ENCODE data around the gene EEF1AKMT2. TPM values are rescaled to one million over a fixed set of nuclear protein-coding genes. Genes with fewer than 3 reads are reported as not detected.

Gene EEF1AKMT2
- total RNA-seq, 1 donor: 25.3 TPM

GRCh38 chr10:124739986-124740368, 51.7 kb downstream of the EEF1AKMT2 start:
- H3K4me3 ChIP-seq (ENCODE audit: low read depth, low read length): peak overlapping the region; percentile 0
- no peak for TF ChIP-seq CTCF (IDR thresholded peaks at IDR 0.05; ENCODE audit: insufficient read depth, low read length)
- DNase-seq (ENCODE audit: low read depth): peak; percentile 68

- DNase-seq (ENCODE audit: low read depth): peak; percentile 53
- H3K4me3 ChIP-seq (ENCODE audit: low read depth, low read length): peak overlapping the region; percentile 3
- TF ChIP-seq CTCF (IDR thresholded peaks at IDR 0.05; ENCODE audit: insufficient read depth, low read length): no peak
Measured at GRCh38 chr10:124739119-124739921, 52.4 kb downstream of the EEF1AKMT2 start.

GRCh38 chr10:124738441-124738840, 53.2 kb downstream of the EEF1AKMT2 start:
- DNase-seq (ENCODE audit: low read depth): no peak
- TF ChIP-seq CTCF (IDR thresholded peaks at IDR 0.05; ENCODE audit: insufficient read depth, low read length): no peak
- no peak overlapping the region for H3K4me3 ChIP-seq (ENCODE audit: low read depth, low read length)

GRCh38 chr10:124737708-124738107, 54.0 kb downstream of the EEF1AKMT2 start:
- H3K4me3 ChIP-seq (ENCODE audit: low read depth, low read length): no peak overlapping the region
- DNase-seq (ENCODE audit: low read depth): no peak
- no peak for TF ChIP-seq CTCF (IDR thresholded peaks at IDR 0.05; ENCODE audit: insufficient read depth, low read length)

- H3K4me3 ChIP-seq (ENCODE audit: low read depth, low read length): no peak overlapping the region
- TF ChIP-seq CTCF (IDR thresholded peaks at IDR 0.05; ENCODE audit: insufficient read depth, low read length): no peak
- no peak for DNase-seq (ENCODE audit: low read depth)
Measured at GRCh38 chr10:124737221-124737620, 54.5 kb downstream of the EEF1AKMT2 start.

GRCh38 chr10:124736491-124737136, 55.1 kb downstream of the EEF1AKMT2 start:
- peak; percentile 90 for DNase-seq (ENCODE audit: low read depth)
- no peak overlapping the region for H3K4me3 ChIP-seq (ENCODE audit: low read depth, low read length)
- no peak for TF ChIP-seq CTCF (IDR thresholded peaks at IDR 0.05; ENCODE audit: insufficient read depth, low read length)

Data from fibroblast of the aortic adventitia (primary cell).